OCI-LY1 (cell line): ENCODE results near the gene CACNA2D3.

Source experiments
- H2AFZ ChIP-seq: fragments of 200-600 bp; sonication (generic), shearing (Covaris generic); 2 replicates; pipeline ENCODE4 v1.6.0; 2014; ENCODE audit warnings: antibody characterized with exemption, mild to moderate bottlenecking, low read length
- H3F3A ChIP-seq: fragments of 200-600 bp; sonication (generic), shearing (Covaris generic); 2 replicates; pipeline ENCODE4 v1.6.0; 2014; ENCODE audit warnings: mild to moderate bottlenecking, antibody characterized with exemption, low read length, moderate library complexity; ENCODE audit not compliant: insufficient read depth
- H3K27ac ChIP-seq: fragments of 200-600 bp; sonication (generic); 2 replicates; pipeline ENCODE4 v1.5.1; 2014; ENCODE audit warnings: low read length, mixed run types, mild to moderate bottlenecking, low read depth; ENCODE audit not compliant: poor library complexity, severe bottlenecking
- H3K27me3 ChIP-seq: fragments of 200-600 bp; sonication (generic); 2 replicates; pipeline ENCODE4 v1.6.0; 2014; ENCODE audit warnings: antibody characterized with exemption, mild to moderate bottlenecking, low read length, moderate library complexity; ENCODE audit not compliant: insufficient read depth
- H3K36me3 ChIP-seq: fragments of 200-600 bp; sonication (generic); 2 replicates; pipeline ENCODE4 v1.6.1; 2014; ENCODE audit warnings: mild to moderate bottlenecking, antibody characterized with exemption, low read length, moderate library complexity, mixed read lengths; ENCODE audit not compliant: insufficient read depth
- H3K4me1 ChIP-seq: fragments of 200-600 bp; sonication (generic); 2 replicates; pipeline ENCODE4 v1.5.1; 2014; ENCODE audit warnings: mild to moderate bottlenecking, low read length, moderate library complexity; ENCODE audit not compliant: insufficient read depth, severe bottlenecking
- H3K4me2 ChIP-seq: fragments of 200-600 bp; sonication (generic), shearing (Covaris generic); 2 replicates; pipeline ENCODE4 v1.6.1; 2014; ENCODE audit warnings: low read length
- H3K4me3 ChIP-seq: fragments of 200-600 bp; sonication (generic); 2 replicates; pipeline ENCODE4 v1.5.1; 2014; ENCODE audit warnings: low read length, low read depth, mild to moderate bottlenecking, mixed read lengths; ENCODE audit not compliant: poor library complexity, severe bottlenecking
- H3K79me2 ChIP-seq: fragments of 200-600 bp; shearing (Covaris generic); 2 replicates; pipeline ENCODE4 v1.6.1; 2016; ENCODE audit warnings: mixed run types, low read length, mixed read lengths; ENCODE audit not compliant: insufficient read depth
- H3K9ac ChIP-seq: fragments of 200-600 bp; sonication (generic), shearing (Covaris generic); 2 replicates; pipeline ENCODE4 v1.6.1; 2014; ENCODE audit warnings: mild to moderate bottlenecking, low read length, mixed read lengths
- H3K9me2 ChIP-seq: fragments of 200-600 bp; sonication (generic), shearing (Covaris generic); 2 replicates; pipeline ENCODE4 v1.6.1; 2014; ENCODE audit warnings: low read depth, mild to moderate bottlenecking, low read length, mixed read lengths
- H3K9me3 ChIP-seq: fragments of 200-600 bp; shearing (Covaris generic); 2 replicates; pipeline ENCODE4 v1.6.1; 2014; ENCODE audit warnings: low read length, mixed read lengths
- H4K20me1 ChIP-seq: fragments of 200-600 bp; sonication (generic), shearing (Covaris generic); 2 replicates; pipeline ENCODE4 v1.6.0; 2016; ENCODE audit warnings: mild to moderate bottlenecking, low read length; ENCODE audit not compliant: insufficient read depth
- EZH2 ChIP-seq: fragments of 200-600 bp; sonication (generic), shearing (Covaris generic); IDR thresholded peaks from 2 replicates; pipeline ENCODE4 v1.8.0; 2017; ENCODE audit warnings: borderline replicate concordance, mixed run types, mild to moderate bottlenecking, antibody characterized with exemption, low read length, moderate library complexity, mixed read lengths
- TF ChIP-seq, protein P1 (sequence below): fragments of 200-600 bp; sonication (generic), shearing (Covaris generic); IDR thresholded peaks from 2 replicates; pipeline ENCODE4 v1.5.1; 2017; ENCODE audit warnings: mild to moderate bottlenecking, antibody characterized with exemption, low read length, moderate library complexity, mixed read lengths

CACNA2D3 gene

DNA sequence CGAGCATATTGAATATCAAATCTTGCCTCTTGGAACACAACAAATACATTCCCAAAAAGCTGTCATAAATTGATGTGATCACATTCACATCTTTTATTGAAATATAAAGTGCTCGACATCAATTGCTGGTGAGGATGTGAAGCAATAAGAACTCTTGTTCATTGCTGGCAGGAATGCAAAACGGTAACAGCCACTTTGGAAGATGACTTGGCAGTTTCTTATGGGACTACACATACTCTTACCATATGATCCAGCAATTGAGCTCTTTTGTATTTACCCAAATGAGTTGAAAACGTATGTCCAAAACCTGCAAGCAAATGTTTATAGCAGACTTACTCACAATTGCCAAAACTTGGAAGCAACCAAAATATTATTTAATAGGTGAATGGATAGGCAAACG is 234.9 kb downstream of the CACNA2D3 start:
- H3K9ac ChIP-seq, result no peak overlapping the region
- no peak for TF ChIP-seq EZH2
- TF ChIP-seq, protein P1, sequence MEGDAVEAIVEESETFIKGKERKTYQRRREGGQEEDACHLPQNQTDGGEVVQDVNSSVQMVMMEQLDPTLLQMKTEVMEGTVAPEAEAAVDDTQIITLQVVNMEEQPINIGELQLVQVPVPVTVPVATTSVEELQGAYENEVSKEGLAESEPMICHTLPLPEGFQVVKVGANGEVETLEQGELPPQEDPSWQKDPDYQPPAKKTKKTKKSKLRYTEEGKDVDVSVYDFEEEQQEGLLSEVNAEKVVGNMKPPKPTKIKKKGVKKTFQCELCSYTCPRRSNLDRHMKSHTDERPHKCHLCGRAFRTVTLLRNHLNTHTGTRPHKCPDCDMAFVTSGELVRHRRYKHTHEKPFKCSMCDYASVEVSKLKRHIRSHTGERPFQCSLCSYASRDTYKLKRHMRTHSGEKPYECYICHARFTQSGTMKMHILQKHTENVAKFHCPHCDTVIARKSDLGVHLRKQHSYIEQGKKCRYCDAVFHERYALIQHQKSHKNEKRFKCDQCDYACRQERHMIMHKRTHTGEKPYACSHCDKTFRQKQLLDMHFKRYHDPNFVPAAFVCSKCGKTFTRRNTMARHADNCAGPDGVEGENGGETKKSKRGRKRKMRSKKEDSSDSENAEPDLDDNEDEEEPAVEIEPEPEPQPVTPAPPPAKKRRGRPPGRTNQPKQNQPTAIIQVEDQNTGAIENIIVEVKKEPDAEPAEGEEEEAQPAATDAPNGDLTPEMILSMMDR, result no peak
- no peaks in the 10 kb centered on the region for H3F3A ChIP-seq
- H2AFZ ChIP-seq, result no peak overlapping the region
- no peaks in the 10 kb centered on the region for H3K9me2 ChIP-seq
- no peaks in the 10 kb centered on the region for H3K27me3 ChIP-seq
- no peaks in the 10 kb centered on the region for H4K20me1 ChIP-seq
- no peaks in the 10 kb centered on the region for H3K79me2 ChIP-seq
- H3K36me3 ChIP-seq, result no peaks in the 10 kb centered on the region
- H3K27ac ChIP-seq, result no peak overlapping the region
- H3K4me3 ChIP-seq, result no peak overlapping the region
- no peaks in the 10 kb centered on the region for H3K9me3 ChIP-seq
- H3K4me1 ChIP-seq, result no peaks in the 10 kb centered on the region
- no peak overlapping the region for H3K4me2 ChIP-seq

DNA sequence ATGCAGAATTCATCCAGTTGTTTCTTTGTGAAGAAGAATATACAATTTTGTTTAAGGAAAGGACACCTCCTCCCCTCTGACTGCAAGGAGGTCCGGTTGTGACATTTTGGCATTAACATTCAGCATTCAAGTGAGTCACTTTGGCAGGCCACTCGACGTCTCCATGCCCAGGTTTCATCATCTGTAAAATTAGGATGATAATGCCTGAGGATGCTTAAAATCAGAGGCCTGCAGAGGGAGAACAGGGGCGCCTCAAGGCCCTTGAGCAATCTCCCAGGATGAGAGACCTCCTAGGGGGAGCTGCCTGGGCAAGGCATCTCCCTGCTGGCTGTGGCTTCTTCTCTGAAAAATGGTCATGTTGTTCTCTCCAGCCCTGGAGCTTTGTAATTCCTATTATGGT is 236.0 kb downstream of the CACNA2D3 start:
- Histone ChIP-seq H3K9me2 (no peaks in the 10 kb centered on the region), H4K20me1 (no peaks in the 10 kb centered on the region), H3K4me2 (no peak overlapping the region), H3K79me2 (no peaks in the 10 kb centered on the region), H3K9ac (no peak overlapping the region), H3K9me3 (no peaks in the 10 kb centered on the region), H3K4me3 (no peak overlapping the region), H3K36me3 (no peaks in the 10 kb centered on the region), H3K27ac (no peak overlapping the region), H3K4me1 (no peaks in the 10 kb centered on the region), H3F3A (no peaks in the 10 kb centered on the region), H3K27me3 (no peaks in the 10 kb centered on the region), H2AFZ (no peak overlapping the region)
- TF ChIP-seq, protein P1, result no peak
- TF ChIP-seq EZH2, result no peak

DNA sequence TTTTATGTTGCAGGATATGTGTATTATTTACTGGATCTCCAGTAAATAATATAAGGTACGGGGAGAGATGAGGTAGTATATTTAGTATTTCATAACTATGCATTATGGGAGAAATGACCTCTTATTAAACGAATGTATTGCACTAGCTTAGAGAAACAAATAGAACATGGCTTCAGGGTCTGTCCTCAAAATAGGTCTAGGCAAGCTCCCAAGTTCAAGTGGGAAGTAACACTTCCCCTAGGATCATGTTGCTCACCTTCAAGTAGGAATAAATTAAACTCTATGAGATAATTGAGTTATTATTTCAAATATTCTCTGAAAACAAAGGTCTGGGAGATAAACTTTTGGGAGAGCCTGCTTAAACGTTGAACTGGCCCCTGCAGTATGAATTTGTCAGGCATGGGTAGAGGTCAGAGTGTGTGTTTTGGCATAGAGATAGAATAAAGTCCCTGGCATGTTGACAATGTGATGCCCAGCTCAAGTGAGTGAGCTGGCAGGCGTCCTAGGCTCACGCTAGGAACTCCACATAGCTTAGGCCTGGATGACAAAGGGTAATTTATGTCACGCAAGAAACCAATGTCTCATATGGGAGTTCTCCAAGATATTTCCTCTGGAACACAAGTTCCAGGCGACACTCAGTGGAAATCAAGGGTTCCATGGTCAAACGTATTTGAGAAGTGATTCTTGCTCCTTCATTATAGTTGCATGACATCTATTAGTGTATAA is 236.8 kb downstream of the CACNA2D3 start:
- no peak overlapping the region for H3K4me2 ChIP-seq
- H3K9me3 ChIP-seq, result no peaks in the 10 kb centered on the region
- no peak overlapping the region for H3K27ac ChIP-seq
- H3K9me2 ChIP-seq, result no peaks in the 10 kb centered on the region
- no peaks in the 10 kb centered on the region for H3K4me1 ChIP-seq
- no peak overlapping the region for H3K4me3 ChIP-seq
- no peaks in the 10 kb centered on the region for H3K36me3 ChIP-seq
- H4K20me1 ChIP-seq, result no peaks in the 10 kb centered on the region
- H3K27me3 ChIP-seq, result no peaks in the 10 kb centered on the region
- H2AFZ ChIP-seq, result no peak overlapping the region
- H3F3A ChIP-seq, result no peaks in the 10 kb centered on the region
- H3K79me2 ChIP-seq, result no peaks in the 10 kb centered on the region
- no peak overlapping the region for H3K9ac ChIP-seq
- TF ChIP-seq, protein P1, result no peak
- TF ChIP-seq EZH2, result no peak
